Hepatocyte (in vitro differentiated cells): Measurements from ENCODE around the gene WDR37. TPM values are rescaled to one million over a fixed set of nuclear protein-coding genes. Genes with fewer than 3 reads are reported as not detected.

Experiments used
- DNase-seq: peaks from one replicate; pipeline ENCODE4 v3.0.0-alpha.2; 2016; ENCODE audit warnings: low spot score
- H2AFZ ChIP-seq: fragments of 200-600 bp; sonication (generic); 2 replicates; pipeline ENCODE4 v1.6.0; 2016; ENCODE audit warnings: antibody characterized with exemption, mild to moderate bottlenecking
- H3K27ac ChIP-seq: fragments of 200-600 bp; sonication (generic); 2 replicates; pipeline ENCODE4 v1.5.1; 2016; ENCODE audit warnings: mild to moderate bottlenecking
- H3K27me3 ChIP-seq: fragments of 200-600 bp; sonication (generic); 2 replicates; pipeline ENCODE4 v1.6.1; 2016
- H3K36me3 ChIP-seq: fragments of 200-600 bp; sonication (generic); replicated peaks from 2 replicates; pipeline ENCODE4 v1.5.1; 2016; ENCODE audit warnings: low read depth; ENCODE audit not compliant: insufficient read depth
- H3K4me1 ChIP-seq: fragments of 200-600 bp; sonication (generic); 2 replicates; pipeline ENCODE4 v1.5.1; 2016; ENCODE audit warnings: mild to moderate bottlenecking, moderate library complexity; ENCODE audit not compliant: insufficient read depth
- H3K4me2 ChIP-seq: fragments of 200-600 bp; sonication (generic); 2 replicates; pipeline ENCODE4 v1.6.0; 2016
- H3K4me3 ChIP-seq: fragments of 200-600 bp; sonication (generic); 2 replicates; pipeline ENCODE4 v1.5.1; 2016; ENCODE audit warnings: mild to moderate bottlenecking
- H3K79me2 ChIP-seq: fragments of 200-600 bp; sonication (generic); 2 replicates; pipeline ENCODE4 v1.6.0; 2017; ENCODE audit warnings: mild to moderate bottlenecking
- H3K9me2 ChIP-seq: fragments of 200-600 bp; sonication (generic); replicated peaks from 2 replicates; pipeline ENCODE4 v1.6.0; 2017; ENCODE audit warnings: mild to moderate bottlenecking; ENCODE audit not compliant: insufficient read depth
- H3K9me3 ChIP-seq: fragments of 200-600 bp; sonication (generic); 2 replicates; pipeline ENCODE4 v1.5.1; 2016; ENCODE audit warnings: low read depth, mild to moderate bottlenecking
- H4K20me1 ChIP-seq: fragments of 200-600 bp; sonication (generic); 2 replicates; pipeline ENCODE4 v1.6.0; 2016; ENCODE audit warnings: mild to moderate bottlenecking; ENCODE audit not compliant: insufficient read depth, poor library complexity, severe bottlenecking
- CTCF ChIP-seq: fragments of 200-600 bp; sonication (generic); IDR thresholded peaks from 2 replicates; pipeline ENCODE4 v1.5.1; 2016; ENCODE audit warnings: antibody characterized with exemption, mild to moderate bottlenecking; ENCODE audit not compliant: poor library complexity
- EZH2 ChIP-seq: fragments of 200-600 bp; sonication (generic); IDR thresholded peaks from 2 replicates; pipeline ENCODE4 v1.6.1; 2016; ENCODE audit warnings: antibody characterized with exemption, mild to moderate bottlenecking, borderline replicate concordance
- EZH2phosphoT487 ChIP-seq: fragments of 200-600 bp; sonication (generic); IDR thresholded peaks from one replicate; pipeline ENCODE4 v1.6.1; 2018; ENCODE audit warnings: antibody characterized with exemption, mild to moderate bottlenecking, low read depth, moderate library complexity; ENCODE audit not compliant: unreplicated experiment, severe bottlenecking
- WGBS: methylation state at CpG from one replicate; pipeline ENCODE4 v1.1.6; 2016; ENCODE audit warnings: low lambda C conversion rate; ENCODE audit errors: missing lambda C conversion rate; 5-methylcytosine and 5-hydroxymethylcytosine counted together
- polyA plus RNA-seq: library from polyadenylated mRNA; unstranded; fragments of >200 nt; fragmentation: Nextera tagmentation; extraction: Ambion mirVana; gene quantifications from 2 replicates; pipeline ENCODE4 v1.2.1, GENCODE V29; 2016
- total RNA-seq: library from RNA; depleted of rRNA; stranded (reverse); fragments of >200 nt; gene quantifications from 2 replicates; pipeline ENCODE4 v1.2.3, GENCODE V29; 2014

The WDR37 gene
- total and polyA plus RNA-seq, 2 experiments from 2014 or later = 8.6 to 12.3 TPM

- Histone ChIP-seq H3K4me3 (peak within 1 kb of the TSS; percentile 61), H3K79me2 (peaks cover 76% of the 10 kb centered on the region), H3K36me3 (no peaks in the 10 kb centered on the region), H3K4me1 (peaks cover 19% of the 10 kb centered on the region), H2AFZ (peak within 1 kb of the TSS; percentile 4), H3K27ac (peak within 1 kb of the TSS; percentile 94), H3K9me3 (no peaks in the 10 kb centered on the region), H3K27me3 (no peaks in the 10 kb centered on the region), H3K9me2 (no peaks in the 10 kb centered on the region), H3K4me2 (peak within 1 kb of the TSS; percentile 85), H4K20me1 (peaks cover 50% of the 10 kb centered on the region)
- peak; percentile 99 for DNase-seq
- TF ChIP-seq EZH2 (no peak), CTCF (no peak), EZH2phosphoT487 (no peak)
- under 1% methylated on average over 55 of the region's 83 CpGs for WGBS
These were observed 7.3 kb upstream of the WDR37 start, which contains the start of gene IDI1 for GRCh38 chr10:1048732-1049424. TSS of gene IDI1 (minus strand) at chr10:1049119. CDS start at chr10:1049003, 116 bp downstream.

- no peak for TF ChIP-seq EZH2
- no peak for TF ChIP-seq CTCF
- TF ChIP-seq EZH2phosphoT487 = no peak
- 1% methylated on average over 26 of the region's 34 CpGs for WGBS
- peaks cover 44% of the 10 kb centered on the region for H4K20me1 ChIP-seq
- H2AFZ ChIP-seq = peak overlapping the region; percentile 4
- H3K4me2 ChIP-seq = peak overlapping the region; percentile 85
- H3K4me1 ChIP-seq = peaks cover 23% of the 10 kb centered on the region
- H3K27me3 ChIP-seq = no peaks in the 10 kb centered on the region
- H3K79me2 ChIP-seq = peaks cover 76% of the 10 kb centered on the region
- no peaks in the 10 kb centered on the region for H3K9me3 ChIP-seq
- no peak for DNase-seq
- peak overlapping the region; percentile 94 for H3K27ac ChIP-seq
- H3K4me3 ChIP-seq = peak overlapping the region; percentile 61
- H3K36me3 ChIP-seq = no peaks in the 10 kb centered on the region
- H3K9me2 ChIP-seq = no peaks in the 10 kb centered on the region
These were observed 6.7 kb upstream of the WDR37 start for GRCh38 chr10:1049425-1049958.

- TF ChIP-seq EZH2phosphoT487 = no peak
- TF ChIP-seq CTCF = no peak
- no peak for TF ChIP-seq EZH2
- peaks cover 76% of the 10 kb centered on the region for H3K79me2 ChIP-seq
- WGBS = 7% methylated on average over 5 of the region's 5 CpGs
- H3K9me2 ChIP-seq = no peaks in the 10 kb centered on the region
- H3K9me3 ChIP-seq = no peaks in the 10 kb centered on the region
- peaks cover 24% of the 10 kb centered on the region for H3K4me1 ChIP-seq
- H3K4me3 ChIP-seq = peak overlapping the region; percentile 61
- peak overlapping the region; percentile 94 for H3K27ac ChIP-seq
- H3K27me3 ChIP-seq = no peaks in the 10 kb centered on the region
- DNase-seq = peak; percentile 72
- H2AFZ ChIP-seq = no peak overlapping the region
- peak overlapping the region; percentile 85 for H3K4me2 ChIP-seq
- no peaks in the 10 kb centered on the region for H3K36me3 ChIP-seq
- H4K20me1 ChIP-seq = peaks cover 41% of the 10 kb centered on the region
These were observed 6.0 kb upstream of the WDR37 start for GRCh38 chr10:1050145-1050544.
